Right hindlimb (tissue), 1 donor: ENCODE results near the gene OR2A2.

Experiments used
- DNase-seq: peaks from one replicate; pipeline ENCODE4 v3.0.0-alpha.2; 2018

OR2A2 gene

GRCh38 chr7:144144426-144144825 lies 35.0 kb downstream of the OR2A2 start:
- no peak for DNase-seq

- no peak for DNase-seq
Observed at GRCh38 chr7:144148224-144148827, 38.9 kb downstream of the OR2A2 start.

- DNase-seq: no peak
Observed at GRCh38 chr7:144158861-144159260, 49.5 kb downstream of the OR2A2 start.
